HG03095 (cell line): ENCODE data around the gene MTMR10.

Experiments used
- ATAC-seq: cut with Tn5 transposase; IDR thresholded peaks from one replicate; pipeline ENCODE4 v1.9.1; 2021; ENCODE audit warnings: moderate library complexity; ENCODE audit not compliant: unreplicated experiment

The MTMR10 gene

DNA sequence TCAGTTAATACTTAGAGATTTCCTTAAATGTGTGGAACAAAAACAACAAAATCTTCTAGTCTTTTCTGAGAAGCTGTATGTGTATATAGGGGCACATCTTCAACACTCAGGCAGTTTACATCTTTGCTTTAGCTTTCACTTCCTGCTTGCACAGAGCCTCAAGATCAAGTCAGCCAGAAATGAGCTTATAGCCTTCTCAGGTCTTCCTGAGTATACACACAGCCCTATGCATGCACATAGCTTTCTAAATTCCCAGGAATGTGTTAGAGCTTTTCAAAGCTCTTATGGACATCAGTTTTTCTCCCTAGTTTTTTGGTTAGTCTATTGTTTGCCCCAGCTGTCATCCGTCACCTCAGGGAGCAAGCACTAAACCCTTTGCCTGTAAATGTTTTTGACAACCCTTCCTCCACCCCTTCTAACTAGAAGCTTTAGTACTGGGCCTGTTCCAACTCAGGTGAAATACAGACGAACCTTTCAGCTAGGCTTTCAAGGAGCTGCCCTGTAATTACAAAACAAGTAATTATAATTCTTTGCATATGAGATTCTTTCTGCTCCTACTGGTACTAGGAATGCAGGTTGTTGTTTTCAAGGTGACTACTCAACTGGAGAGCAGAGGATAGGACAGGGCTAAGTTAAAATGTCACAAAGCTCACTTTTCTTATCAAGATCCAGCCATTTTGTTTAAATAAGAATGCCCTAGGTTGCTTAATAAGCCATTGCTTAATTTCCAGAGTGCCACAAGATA lies 22.6 kb upstream of the MTMR10 start:
- ATAC-seq = peak; percentile 89

GRCh38 chr15:31012455-31012854 lies 21.0 kb upstream of the MTMR10 start:
- no peak for ATAC-seq

GRCh38 chr15:31010036-31010435 lies 18.6 kb upstream of the MTMR10 start:
- ATAC-seq = no peak

DNA sequence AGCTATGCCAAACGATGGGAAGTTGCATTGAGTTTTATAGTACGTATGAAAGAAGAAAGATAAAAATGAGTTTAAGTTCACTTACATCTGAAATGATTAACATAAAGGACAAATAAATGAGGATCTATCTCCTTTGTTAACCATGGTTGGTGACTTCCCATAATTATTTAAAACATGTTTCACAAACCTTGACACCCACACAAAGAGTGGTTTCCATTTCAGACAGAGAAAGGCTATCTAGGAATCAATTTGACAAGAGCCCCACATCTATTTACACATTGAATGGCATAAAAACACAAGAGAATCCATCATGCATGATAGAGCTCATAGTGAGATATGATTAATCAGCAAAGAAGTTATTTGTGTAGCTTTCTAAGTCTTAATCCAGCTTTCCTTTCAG lies 14.2 kb upstream of the MTMR10 start:
- ATAC-seq = no peak

DNA sequence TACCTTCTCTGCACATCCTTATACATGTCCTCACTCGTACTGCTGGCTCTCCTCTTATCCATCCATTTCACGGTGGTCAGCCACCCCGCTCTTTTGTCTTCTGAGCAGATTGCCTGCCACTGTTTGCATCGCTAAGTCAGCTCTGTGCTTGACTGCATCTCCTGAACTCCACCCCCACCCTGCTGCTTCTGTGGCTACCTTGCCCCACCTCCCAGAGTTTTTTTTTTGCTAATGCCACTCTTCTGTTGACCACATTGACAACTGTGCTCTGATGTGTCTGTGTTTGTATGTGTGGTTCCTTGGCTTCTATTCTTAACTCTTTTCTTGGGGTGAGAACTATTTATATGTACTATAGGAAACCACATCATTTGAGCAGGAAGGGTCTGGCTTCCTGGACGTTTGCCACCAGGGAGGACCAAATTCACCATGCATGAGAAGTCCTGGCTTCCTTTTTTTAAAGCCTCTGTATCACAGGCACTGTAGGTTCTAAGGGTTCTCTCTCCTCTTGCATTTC lies 12.8 kb upstream of the MTMR10 start:
- ATAC-seq = peak; percentile 82

- ATAC-seq = no peak
Measured at GRCh38 chr15:31001702-31002101, 10.3 kb upstream of the MTMR10 start.

GRCh38 chr15:30999729-31000128 lies 8.3 kb upstream of the MTMR10 start:
- ATAC-seq = no peak

GRCh38 chr15:30997270-30997669 lies 5.8 kb upstream of the MTMR10 start:
- no peak for ATAC-seq

DNA sequence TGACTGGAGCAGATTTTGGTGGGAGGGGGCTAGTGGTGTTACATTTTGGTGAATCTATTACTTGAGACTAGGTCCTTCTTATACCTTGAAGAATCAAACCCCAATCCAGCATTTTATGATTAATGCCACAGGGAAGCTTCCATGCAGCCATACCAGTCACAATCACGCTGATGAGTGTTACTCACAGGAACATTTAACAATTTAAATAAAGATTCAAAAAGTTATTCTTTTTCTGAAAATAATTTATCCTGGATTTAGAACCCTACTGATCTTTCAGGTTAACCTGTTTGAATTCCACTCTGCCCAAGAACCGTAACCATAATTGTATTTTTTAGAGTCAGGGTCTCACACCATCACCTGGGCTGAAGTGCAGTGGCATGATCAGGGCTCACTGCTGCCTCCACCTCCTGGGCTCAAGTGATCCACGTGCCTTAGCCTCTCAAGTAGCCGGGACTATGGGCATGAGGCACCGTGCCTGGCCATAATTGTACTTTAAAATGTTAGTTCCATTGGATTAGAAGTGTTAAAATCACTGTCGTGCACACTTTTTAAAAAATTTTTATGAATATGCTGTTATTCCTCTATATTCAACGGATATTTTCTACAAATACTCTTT lies 929 bp upstream of the MTMR10 start:
- ATAC-seq = no peak

DNA sequence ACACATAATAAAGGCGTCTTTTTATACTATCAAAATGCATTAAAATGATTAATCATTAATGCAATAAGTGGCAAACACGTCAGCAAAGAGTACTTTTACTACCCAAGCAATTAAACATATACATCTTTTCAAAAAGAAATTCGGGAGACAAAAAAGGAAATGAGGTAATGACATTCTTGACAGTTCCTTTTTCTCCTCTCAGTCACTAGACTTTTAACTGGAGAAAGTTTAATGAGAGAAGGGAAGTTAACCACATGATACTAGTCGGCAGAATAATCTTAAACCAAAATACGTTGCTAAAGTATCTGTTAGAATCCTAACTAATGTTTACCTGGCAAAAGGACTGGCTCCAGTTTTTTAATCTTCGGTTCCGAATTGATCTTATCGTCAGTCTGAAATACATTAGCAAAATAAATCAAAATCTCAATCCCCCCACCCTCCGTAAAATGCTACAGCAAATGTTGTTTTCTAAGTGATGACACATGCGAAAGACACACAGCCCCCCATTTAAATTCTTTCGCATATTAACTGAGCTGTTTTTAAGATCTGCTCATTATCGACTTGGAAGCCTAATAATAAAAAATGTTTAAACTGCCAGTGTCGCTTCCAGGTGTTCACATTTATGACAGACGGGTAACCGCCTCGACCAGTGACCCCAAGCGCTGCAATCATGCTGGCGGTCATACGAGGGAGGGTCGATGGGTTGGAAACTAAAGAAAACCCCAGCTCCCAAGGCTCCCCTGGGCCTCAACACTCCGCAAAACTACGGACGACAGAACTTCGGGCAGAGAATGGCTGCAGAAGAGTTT lies 778 bp downstream of the MTMR10 start:
- ATAC-seq = peak; percentile 4

DNA sequence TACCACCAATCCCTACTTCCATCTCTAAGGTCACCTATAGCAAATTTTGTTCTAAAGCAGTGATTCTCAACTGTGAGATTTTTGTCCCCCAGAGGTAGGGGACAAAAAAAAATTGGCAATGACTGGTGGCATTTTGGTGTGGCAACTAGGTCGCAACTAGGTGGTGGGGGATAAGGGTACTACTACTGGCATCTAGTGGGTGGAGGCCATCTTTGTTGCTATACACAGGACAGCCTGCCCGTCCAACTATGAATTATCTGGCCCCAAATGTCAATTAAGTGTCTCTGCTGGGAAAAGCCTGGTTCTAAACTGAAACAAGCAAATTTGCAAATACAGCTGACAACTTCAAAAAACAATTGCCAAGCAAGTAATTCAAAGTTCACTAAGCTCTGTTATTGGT lies 1.4 kb downstream of the MTMR10 start:
- ATAC-seq = no peak

- ATAC-seq = no peak
Measured at GRCh38 chr15:30985081-30985531, 6.3 kb downstream of the MTMR10 start.

DNA sequence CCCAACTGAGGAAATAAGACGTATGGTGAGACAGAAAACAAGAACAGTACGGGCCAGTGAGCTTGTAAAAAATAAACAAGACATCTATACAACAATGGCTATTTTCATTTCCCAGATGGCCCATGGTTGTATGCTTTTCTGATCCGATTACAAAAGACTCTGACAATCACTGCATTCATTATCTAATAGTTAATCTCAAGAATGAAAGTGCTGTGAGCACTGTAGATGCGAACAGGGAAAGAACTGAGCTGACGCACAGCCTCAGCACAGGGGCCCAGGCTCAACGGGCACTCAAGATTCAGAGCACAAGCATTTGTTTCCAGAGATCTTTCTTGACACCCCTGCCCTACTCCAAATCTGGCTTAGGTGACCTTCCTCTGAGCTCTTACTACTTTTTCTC lies 6.9 kb downstream of the MTMR10 start:
- no peak for ATAC-seq

DNA sequence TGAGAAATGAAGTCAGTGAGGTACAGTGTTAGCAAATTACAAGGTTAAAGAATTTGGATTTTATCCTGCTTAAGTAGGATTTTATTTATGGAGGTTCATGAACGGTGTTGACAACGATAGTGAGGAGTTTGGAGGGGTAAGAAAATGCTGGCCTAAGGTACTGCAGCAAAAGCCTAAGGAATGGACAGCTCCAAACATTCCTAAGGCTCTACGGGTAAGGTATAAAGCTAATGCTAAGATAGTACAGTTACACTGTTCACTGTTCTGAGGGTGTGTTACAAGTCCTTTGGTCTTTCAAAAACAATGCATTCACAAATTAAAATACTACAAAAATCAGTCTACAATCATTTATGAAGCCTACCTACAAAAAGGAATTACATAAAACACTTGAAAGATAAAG lies 7.3 kb downstream of the MTMR10 start:
- no peak for ATAC-seq

DNA sequence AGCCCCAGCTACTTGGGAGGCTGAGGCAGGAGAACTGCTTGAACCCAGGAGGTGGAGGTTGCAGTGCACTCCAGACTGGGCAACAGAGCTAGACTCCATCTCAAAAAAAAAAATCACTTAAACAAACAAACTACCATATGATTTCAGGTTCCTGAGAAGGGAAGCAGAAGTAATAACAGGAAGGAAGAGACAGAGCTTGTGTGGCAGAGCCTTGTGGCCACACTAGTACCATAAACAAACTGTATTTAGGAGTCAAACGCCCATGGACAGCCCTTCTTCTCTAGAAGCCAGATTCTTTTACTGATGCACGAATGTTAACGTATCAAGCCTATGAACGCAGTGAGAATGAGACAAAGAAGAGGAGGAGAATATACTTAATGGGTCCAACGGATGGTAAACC lies 12.0 kb downstream of the MTMR10 start:
- no peak for ATAC-seq

- ATAC-seq = no peak
Measured at GRCh38 chr15:30978328-30978727, 13.1 kb downstream of the MTMR10 start.

DNA sequence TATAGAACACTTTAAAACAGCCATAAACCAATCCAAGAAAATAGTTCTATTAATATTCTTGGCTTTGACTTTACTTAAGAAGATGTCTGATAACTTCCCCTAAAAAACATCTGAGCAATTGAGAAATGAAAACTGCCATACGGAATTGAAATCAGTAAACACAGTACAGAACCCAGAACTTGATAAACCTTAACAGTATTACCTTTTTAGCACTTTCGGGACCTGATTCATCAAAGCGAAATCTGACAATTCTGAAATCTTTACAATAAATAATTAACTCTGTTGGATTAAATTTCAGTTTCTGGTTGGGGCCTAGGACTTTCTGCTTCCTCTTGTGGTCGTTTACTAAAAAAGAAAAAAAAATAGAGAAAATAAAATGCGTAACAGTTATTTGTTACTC lies 17.3 kb downstream of the MTMR10 start:
- ATAC-seq = no peak

DNA sequence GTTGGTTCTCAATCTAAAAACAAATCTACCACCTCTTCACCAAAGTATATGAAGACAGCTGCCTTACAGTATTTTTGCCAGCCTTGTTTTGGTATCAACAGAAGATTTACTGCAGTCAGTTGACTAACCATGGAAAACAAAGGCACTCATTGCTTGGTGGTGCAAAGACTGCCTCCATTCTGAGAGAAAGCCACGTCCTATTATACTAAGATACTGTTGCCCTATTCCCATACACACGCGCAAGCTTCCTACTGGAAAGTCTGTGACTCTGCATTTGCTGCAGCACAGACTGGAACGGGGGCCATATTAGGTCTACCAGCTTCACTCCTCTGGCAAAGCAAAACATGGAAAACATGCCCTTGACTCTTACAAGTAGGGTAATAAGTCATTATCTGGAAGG lies 18.0 kb downstream of the MTMR10 start:
- no peak for ATAC-seq

GRCh38 chr15:30969724-30970123 lies 21.7 kb downstream of the MTMR10 start:
- ATAC-seq = no peak

GRCh38 chr15:30963681-30964080 lies 27.7 kb downstream of the MTMR10 start:
- ATAC-seq = no peak

GRCh38 chr15:30962659-30963058 lies 28.8 kb downstream of the MTMR10 start:
- ATAC-seq = no peak

- no peak for ATAC-seq
Measured at GRCh38 chr15:30962079-30962478, 29.3 kb downstream of the MTMR10 start.
